H9 (cell line): ENCODE data around the gene MAP3K9. TPM values are rescaled to one million over a fixed set of nuclear protein-coding genes. Genes with fewer than 3 reads are reported as not detected.

Experiments
- DNase-seq: peaks from one replicate; pipeline ENCODE4 v3.0.0-alpha.2; 2017
- H2AFZ ChIP-seq: one replicate; pipeline ENCODE4 v1.6.1; 2013; ENCODE audit warnings: mild to moderate bottlenecking, low read length, control low read depth, moderate library complexity
- H2AK5ac ChIP-seq: 2 replicates; pipeline ENCODE4 v1.6.1; 2013; ENCODE audit warnings: low read length, control low read depth, mixed read lengths; ENCODE audit not compliant: insufficient read length
- H2BK120ac ChIP-seq: one replicate; pipeline ENCODE4 v1.6.1; 2013; ENCODE audit warnings: low read depth, mild to moderate bottlenecking, low read length, control low read depth, inconsistent platforms; ENCODE audit not compliant: poor library complexity, severe bottlenecking
- H2BK12ac ChIP-seq: 2 replicates; pipeline ENCODE4 v1.6.1; 2013; ENCODE audit warnings: low read length, control low read depth, mixed read lengths, low read depth; ENCODE audit not compliant: insufficient read length
- H2BK15ac ChIP-seq: 2 replicates; pipeline ENCODE4 v1.6.1; 2013; ENCODE audit warnings: low read depth, low read length, control low read depth
- H2BK20ac ChIP-seq: one replicate; pipeline ENCODE4 v1.6.1; 2013; ENCODE audit warnings: low read depth, mild to moderate bottlenecking, low read length, control low read depth, inconsistent platforms; ENCODE audit not compliant: poor library complexity, severe bottlenecking
- H2BK5ac ChIP-seq: 2 replicates; pipeline ENCODE4 v1.6.1; 2013; ENCODE audit warnings: low read length, control low read depth, mixed read lengths; ENCODE audit not compliant: insufficient read length
- H3K14ac ChIP-seq: 2 replicates; pipeline ENCODE4 v1.6.1; 2013; ENCODE audit warnings: low read length, control low read depth; ENCODE audit not compliant: insufficient read depth
- H3K18ac ChIP-seq: 2 replicates; pipeline ENCODE4 v1.6.1; 2013; ENCODE audit warnings: low read depth, mild to moderate bottlenecking, mixed read lengths, low read length, control low read depth; ENCODE audit not compliant: insufficient read length
- H3K23ac ChIP-seq: 2 replicates; pipeline ENCODE4 v1.6.1; 2013; ENCODE audit warnings: low read length, control low read depth, mixed read lengths, low read depth; ENCODE audit not compliant: insufficient read length
- H3K23me2 ChIP-seq: 2 replicates; pipeline ENCODE4 v1.6.1; 2013; ENCODE audit warnings: low read depth, mild to moderate bottlenecking, mixed read lengths, low read length, control low read depth; ENCODE audit not compliant: insufficient read length, poor library complexity, severe bottlenecking
- H3K27ac ChIP-seq: 2 replicates; pipeline ENCODE4 v1.5.1; 2013; ENCODE audit warnings: low read length, control low read depth, mixed read lengths, low read depth; ENCODE audit not compliant: insufficient read length
- H3K27me3 ChIP-seq: 2 replicates; pipeline ENCODE4 v1.6.1; 2013; ENCODE audit warnings: low read length, control low read depth, inconsistent platforms; ENCODE audit not compliant: insufficient read depth
- H3K4ac ChIP-seq: 2 replicates; pipeline ENCODE4 v1.6.1; 2013; ENCODE audit warnings: low read depth, mild to moderate bottlenecking, control low read depth, inconsistent platforms, low read length, moderate library complexity
- H3K4me1 ChIP-seq: 2 replicates; pipeline ENCODE4 v1.6.1; 2013; ENCODE audit warnings: low read length, control low read depth, inconsistent platforms; ENCODE audit not compliant: insufficient read depth
- H3K4me2 ChIP-seq: 2 replicates; pipeline ENCODE4 v1.6.1; 2013; ENCODE audit warnings: low read length, control low read depth, mixed read lengths; ENCODE audit not compliant: insufficient read length, insufficient read depth
- H3K56ac ChIP-seq: 2 replicates; pipeline ENCODE4 v1.6.1; 2013; ENCODE audit warnings: low read depth, mild to moderate bottlenecking, mixed read lengths, low read length, control low read depth; ENCODE audit not compliant: insufficient read length
- H3K79me1 ChIP-seq: 2 replicates; pipeline ENCODE4 v1.6.1; 2013; ENCODE audit warnings: low read depth, mild to moderate bottlenecking, moderate library complexity, low read length, control low read depth, inconsistent platforms; ENCODE audit not compliant: insufficient read depth, poor library complexity, severe bottlenecking
- H3K79me2 ChIP-seq: 2 replicates; pipeline ENCODE4 v1.6.1; 2013; ENCODE audit warnings: low read length, control low read depth, inconsistent platforms; ENCODE audit not compliant: insufficient read depth
- H3K9ac ChIP-seq: 2 replicates; pipeline ENCODE4 v1.6.1; 2013; ENCODE audit warnings: low read length, control low read depth, mixed read lengths; ENCODE audit not compliant: insufficient read length; ENCODE audit errors: extremely low read depth
- H3K9me3 ChIP-seq: one replicate; pipeline ENCODE4 v1.6.1; 2013; ENCODE audit warnings: low read depth, low read length, inconsistent platforms; ENCODE audit not compliant: control insufficient read depth
- H3T11ph ChIP-seq: one replicate; pipeline ENCODE4 v1.6.1; 2013; ENCODE audit warnings: mild to moderate bottlenecking, low read length, control low read depth, inconsistent platforms
- H4K20me1 ChIP-seq: one replicate; pipeline ENCODE4 v1.6.1; 2013; ENCODE audit not compliant: control insufficient read depth, insufficient read length, insufficient read depth
- H4K5ac ChIP-seq: 2 replicates; pipeline ENCODE4 v1.6.1; 2013; ENCODE audit warnings: low read depth, mild to moderate bottlenecking, mixed read lengths, low read length, control low read depth; ENCODE audit not compliant: insufficient read length
- H4K8ac ChIP-seq: replicated peaks from 2 replicates; pipeline ENCODE4 v1.6.1; 2013; ENCODE audit warnings: low read length, control low read depth, mixed read lengths, low read depth; ENCODE audit not compliant: insufficient read length
- H4K91ac ChIP-seq: 2 replicates; pipeline ENCODE4 v1.6.1; 2013; ENCODE audit warnings: low read depth, mild to moderate bottlenecking, moderate library complexity, mixed read lengths, low read length, control low read depth; ENCODE audit not compliant: insufficient read length
- H3K27ac Mint-ChIP-seq, 3 experiments: 2 replicates in 2 of 3; 3 replicates in 1 of 3; pipeline ENCODE4 v1.8.0; 2020 to 2021; ENCODE audit warnings: mixed read lengths in 3 of 3, mild to moderate bottlenecking in 1 of 3, moderate library complexity in 1 of 3
- H3K27me3 Mint-ChIP-seq: 2 replicates; pipeline ENCODE4 v1.8.0; 2021; ENCODE audit warnings: low read depth, mild to moderate bottlenecking, moderate library complexity, mixed read lengths
- H3K36me3 Mint-ChIP-seq, 3 experiments: 2 replicates in 2 of 3; 3 replicates in 1 of 3; pipeline ENCODE4 v1.8.0; 2020 to 2021; ENCODE audit warnings: low read depth in 3 of 3, mixed read lengths in 3 of 3; ENCODE audit not compliant: insufficient read depth in 1 of 3
- H3K4me1 Mint-ChIP-seq, 2 experiments: 2 replicates each; pipeline ENCODE4 v1.8.0; 2020; ENCODE audit warnings: mixed read lengths in 2 of 2
- H3K4me3 Mint-ChIP-seq, 2 experiments: 2 replicates in 1 of 2; 3 replicates in 1 of 2; pipeline ENCODE4 v1.8.0; 2020 to 2021; ENCODE audit warnings: mild to moderate bottlenecking in 2 of 2, mixed read lengths in 2 of 2, moderate library complexity in 1 of 2
- H3K9me3 Mint-ChIP-seq, 2 experiments: 2 replicates in 1 of 2; 3 replicates in 1 of 2; pipeline ENCODE4 v1.8.0; 2020; ENCODE audit warnings: mild to moderate bottlenecking in 2 of 2, mixed read lengths in 2 of 2, moderate library complexity in 1 of 2
- CTCF ChIP-seq: fragments of 200-600 bp; sonication (generic); conservative IDR thresholded peaks from 3 replicates; pipeline ENCODE4 v1.8.0; 2021; ENCODE audit warnings: antibody characterized with exemption, mild to moderate bottlenecking
- WGBS: extraction: QIAGEN DNeasy Blood & Tissue Kit; methylation state at CpG from one replicate; pipeline ENCODE4 v1.1.7; 2013; ENCODE audit warnings: missing lambda C conversion rate, low lambda C conversion rate, mixed read lengths; ENCODE audit not compliant: insufficient read length; ENCODE audit errors: extremely low coverage; 5-methylcytosine and 5-hydroxymethylcytosine counted together
- total RNA-seq: library from RNA; stranded (reverse); gene quantifications from 2 replicates; pipeline ENCODE4 v1.2.1, GENCODE V29; 2021

MAP3K9 gene
- total RNA-seq, 1 experiment from 2014 or later: 20.0 TPM

GRCh38 chr14:70816525-70816924 is 7.2 kb upstream of the MAP3K9 start:
- H2BK20ac ChIP-seq: no peak overlapping the region
- no peak overlapping the region for H3K14ac ChIP-seq
- H2BK12ac ChIP-seq: no peak overlapping the region
- H3K9me3 ChIP-seq: no peaks in the 10 kb centered on the region
- Mint-ChIP-seq H3K4me3 (no peak overlapping the region), H3K27ac (peak overlapping the region in 2 of 3 experiments; percentile 17; a peak in 1 of 7 replicates), H3K4me1 (peaks cover 15 to 26% of the 10 kb centered on the region in 2 experiments), H3K27me3 (peaks cover 29% of the 10 kb centered on the region), H3K36me3 (peaks cover 0 to 5% (median 4%) of the 10 kb centered on the region in 3 experiments; a peak in 4 of 7 replicates), H3K9me3 (no peaks in the 10 kb centered on the region)
- H4K8ac ChIP-seq: no peak overlapping the region
- WGBS: no CpG with 5 or more reads among the region's 8 CpGs
- DNase-seq: peak; percentile 40
- no peak overlapping the region for H4K91ac ChIP-seq
- H3K79me1 ChIP-seq: no peaks in the 10 kb centered on the region
- H3K4me2 ChIP-seq: no peak overlapping the region
- H4K5ac ChIP-seq: no peak overlapping the region
- H3K27me3 ChIP-seq: no peaks in the 10 kb centered on the region; the same call in 1 of the 2 replicates
- no peak overlapping the region for H3K4ac ChIP-seq
- H3K23me2 ChIP-seq: peaks cover 6% of the 10 kb centered on the region
- H3K18ac ChIP-seq: no peak overlapping the region
- H3K79me2 ChIP-seq: peaks cover 2% of the 10 kb centered on the region; the same call in 1 of the 2 replicates
- H3K56ac ChIP-seq: no peak overlapping the region
- peaks cover 5% of the 10 kb centered on the region; the same call in 1 of the 2 replicates for H3K4me1 ChIP-seq
- H2BK5ac ChIP-seq: no peak overlapping the region
- no peak overlapping the region for H3K9ac ChIP-seq
- H2AK5ac ChIP-seq: no peak overlapping the region
- no peak overlapping the region for H2BK120ac ChIP-seq
- TF ChIP-seq CTCF: no peak
- H3K23ac ChIP-seq: no peak overlapping the region
- no peaks in the 10 kb centered on the region for H4K20me1 ChIP-seq
- H2AFZ ChIP-seq: no peak overlapping the region
- H3K27ac ChIP-seq: no peak overlapping the region
- no peak overlapping the region for H3T11ph ChIP-seq
- H2BK15ac ChIP-seq: no peak overlapping the region
